ENCODE data around the gene COQ8A.

Gene COQ8A

DNA sequence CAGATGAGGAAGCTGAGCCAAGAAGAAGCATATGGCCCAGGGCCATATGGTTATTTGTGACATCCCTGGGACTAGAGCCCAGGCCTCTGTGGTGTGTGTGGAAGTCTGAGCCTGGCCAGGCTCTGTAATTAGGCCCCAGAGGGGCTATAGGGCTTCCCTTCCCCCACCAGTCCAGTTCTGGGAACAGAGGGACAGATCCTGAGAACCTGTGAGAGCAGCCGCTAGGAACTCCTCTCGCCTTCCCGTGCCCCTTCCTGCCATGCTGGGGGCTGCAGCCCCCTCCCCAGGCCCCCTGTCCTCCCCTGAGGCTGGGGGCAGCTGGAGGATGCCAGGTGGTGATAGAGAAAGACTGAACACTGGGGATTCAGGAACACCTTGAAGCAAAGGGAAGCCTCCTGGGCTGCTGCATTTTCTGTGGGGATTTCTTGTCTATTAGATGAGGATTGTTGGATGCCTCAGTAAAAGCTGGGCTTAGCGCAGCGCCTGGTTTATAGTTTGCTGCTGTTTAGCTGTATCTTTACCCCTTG is 33.3 kb downstream of the COQ8A start:
- FAIRE-seq (no peak), DNase-seq (ENCODE audit: insufficient read length, low spot score) (no peak)
- TF ChIP-seq, protein P1, sequence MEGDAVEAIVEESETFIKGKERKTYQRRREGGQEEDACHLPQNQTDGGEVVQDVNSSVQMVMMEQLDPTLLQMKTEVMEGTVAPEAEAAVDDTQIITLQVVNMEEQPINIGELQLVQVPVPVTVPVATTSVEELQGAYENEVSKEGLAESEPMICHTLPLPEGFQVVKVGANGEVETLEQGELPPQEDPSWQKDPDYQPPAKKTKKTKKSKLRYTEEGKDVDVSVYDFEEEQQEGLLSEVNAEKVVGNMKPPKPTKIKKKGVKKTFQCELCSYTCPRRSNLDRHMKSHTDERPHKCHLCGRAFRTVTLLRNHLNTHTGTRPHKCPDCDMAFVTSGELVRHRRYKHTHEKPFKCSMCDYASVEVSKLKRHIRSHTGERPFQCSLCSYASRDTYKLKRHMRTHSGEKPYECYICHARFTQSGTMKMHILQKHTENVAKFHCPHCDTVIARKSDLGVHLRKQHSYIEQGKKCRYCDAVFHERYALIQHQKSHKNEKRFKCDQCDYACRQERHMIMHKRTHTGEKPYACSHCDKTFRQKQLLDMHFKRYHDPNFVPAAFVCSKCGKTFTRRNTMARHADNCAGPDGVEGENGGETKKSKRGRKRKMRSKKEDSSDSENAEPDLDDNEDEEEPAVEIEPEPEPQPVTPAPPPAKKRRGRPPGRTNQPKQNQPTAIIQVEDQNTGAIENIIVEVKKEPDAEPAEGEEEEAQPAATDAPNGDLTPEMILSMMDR (IDR thresholded peaks at IDR 0.05; ENCODE audit: insufficient read depth, missing control alignments) = no peak

DNA sequence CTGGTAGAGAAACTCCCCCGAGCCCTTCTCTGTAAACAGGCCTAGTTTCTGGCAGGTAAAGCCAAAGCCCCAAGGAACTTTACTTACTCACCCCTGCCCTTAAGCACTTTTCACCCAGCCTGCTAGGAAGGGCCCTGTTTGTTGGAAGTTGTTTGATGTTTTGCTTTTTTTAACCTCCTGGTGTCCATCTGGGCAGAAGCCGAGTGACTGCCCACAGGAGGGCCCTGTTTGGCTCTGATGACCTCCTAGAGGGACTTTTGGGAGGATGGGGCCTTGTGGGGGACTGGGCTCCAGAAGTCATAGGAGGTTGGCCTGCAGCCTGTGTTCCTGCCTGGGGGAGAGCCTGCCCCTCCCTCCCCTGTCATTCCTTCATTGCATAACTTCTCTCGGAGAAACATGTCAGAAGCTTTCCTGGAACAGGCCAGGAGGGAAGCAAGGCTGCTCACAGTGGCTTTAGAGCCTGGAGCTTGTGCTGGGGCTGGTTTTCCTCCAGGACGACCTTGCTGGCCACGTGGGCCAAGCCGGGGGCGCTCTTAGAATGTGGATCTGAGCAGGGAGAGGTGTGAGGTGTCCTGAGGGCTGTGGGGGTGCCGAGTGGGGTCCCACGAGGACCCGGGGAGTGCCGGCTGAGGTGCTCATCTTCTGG is 33.9 kb downstream of the COQ8A start:
- DNase-seq (ENCODE audit: insufficient read length, low spot score) = no peak
- no peak for FAIRE-seq
- TF ChIP-seq, protein P1 (IDR thresholded peaks at IDR 0.05; ENCODE audit: insufficient read depth, missing control alignments) = no peak

DNA sequence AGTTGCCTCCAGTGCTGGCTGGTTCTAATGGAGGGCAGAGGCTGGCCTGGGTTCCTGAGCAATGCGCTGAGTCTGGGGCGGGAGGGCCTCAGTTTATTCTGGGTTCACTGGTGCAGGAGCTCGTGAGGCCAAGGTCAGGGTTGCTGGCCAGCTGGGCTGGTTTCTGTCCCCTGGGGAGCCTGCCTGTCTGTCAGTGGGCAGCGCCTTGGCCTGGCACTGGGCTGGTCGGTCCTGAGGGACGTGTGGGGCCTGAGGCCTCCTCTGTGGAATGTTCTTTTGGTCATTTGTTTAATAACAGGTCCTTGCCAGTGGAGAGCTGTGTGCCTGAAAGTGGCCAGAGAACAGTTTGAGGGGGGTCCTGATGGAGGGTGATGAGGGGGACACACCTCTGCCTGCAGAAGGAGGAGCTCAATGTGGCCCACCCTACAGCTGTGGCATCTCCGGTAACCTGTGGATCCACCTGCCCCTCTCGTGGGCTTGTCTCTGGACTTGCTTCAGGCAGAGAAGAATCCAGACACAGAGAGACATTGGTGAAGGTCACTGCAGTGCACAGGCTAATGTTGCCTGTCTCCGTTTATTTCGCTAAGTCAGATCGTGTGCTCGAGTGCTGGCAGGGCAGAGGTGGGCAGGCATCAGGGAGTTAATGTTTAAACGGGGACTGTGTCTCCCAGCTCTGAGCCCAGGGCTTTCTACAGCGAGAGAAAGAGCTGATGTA is 34.6 kb downstream of the COQ8A start:
- FAIRE-seq (no peak), DNase-seq (ENCODE audit: insufficient read length, low spot score) (no peak)
- TF ChIP-seq, protein P1 (IDR thresholded peaks at IDR 0.05; ENCODE audit: insufficient read depth, missing control alignments) = no peak

DNA sequence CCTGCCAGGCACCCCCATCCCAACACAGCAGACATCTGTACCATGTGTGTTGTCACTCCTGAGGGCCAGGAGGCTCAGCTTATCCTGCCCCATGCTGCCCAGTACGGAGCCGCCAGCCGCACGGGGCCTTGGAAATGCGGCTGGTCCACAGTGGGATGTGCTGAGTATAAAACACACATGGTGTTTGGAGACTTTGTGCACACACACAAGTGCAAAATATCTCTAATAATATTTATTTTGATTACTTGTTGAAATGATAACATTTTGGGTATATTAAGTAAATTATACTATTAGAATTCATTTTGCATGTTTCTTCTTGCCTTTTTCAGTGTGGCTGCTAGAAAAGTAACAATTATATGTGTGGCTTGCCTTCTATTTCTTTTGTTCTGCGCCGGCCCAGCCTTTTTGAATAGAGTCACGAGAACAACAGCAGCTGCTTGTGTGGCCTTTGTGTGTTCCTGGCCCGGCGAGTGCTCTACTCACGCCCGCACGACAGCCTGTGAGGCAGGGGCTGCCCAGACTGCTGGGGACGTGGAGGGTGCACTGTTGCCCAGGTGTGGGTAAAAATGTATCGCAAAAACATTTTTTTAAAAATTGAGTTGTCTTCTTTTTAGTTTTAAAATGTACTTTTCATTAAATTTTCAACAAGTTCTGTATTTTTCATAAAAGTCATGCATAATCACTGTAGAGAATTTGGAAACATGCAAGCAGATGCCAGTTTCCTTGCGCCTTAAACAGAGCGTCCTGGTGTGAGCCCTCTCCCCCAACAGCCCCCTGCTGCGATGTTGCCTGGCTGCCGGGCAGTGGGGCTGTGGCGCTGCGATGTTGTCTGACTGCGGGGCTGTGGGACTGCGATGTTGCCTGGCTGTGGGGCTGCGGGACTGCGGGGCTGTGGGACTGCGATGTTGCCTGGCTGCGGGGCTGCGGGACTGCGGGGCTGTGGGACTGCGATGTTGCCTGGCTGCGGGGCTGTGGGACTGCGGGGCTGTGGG is 35.5 kb downstream of the COQ8A start:
- DNase-seq (ENCODE audit: insufficient read length, low spot score) (no peak), FAIRE-seq (no peak)
- TF ChIP-seq, protein P1 (IDR thresholded peaks at IDR 0.05; ENCODE audit: insufficient read depth, missing control alignments) = no peak

DNA sequence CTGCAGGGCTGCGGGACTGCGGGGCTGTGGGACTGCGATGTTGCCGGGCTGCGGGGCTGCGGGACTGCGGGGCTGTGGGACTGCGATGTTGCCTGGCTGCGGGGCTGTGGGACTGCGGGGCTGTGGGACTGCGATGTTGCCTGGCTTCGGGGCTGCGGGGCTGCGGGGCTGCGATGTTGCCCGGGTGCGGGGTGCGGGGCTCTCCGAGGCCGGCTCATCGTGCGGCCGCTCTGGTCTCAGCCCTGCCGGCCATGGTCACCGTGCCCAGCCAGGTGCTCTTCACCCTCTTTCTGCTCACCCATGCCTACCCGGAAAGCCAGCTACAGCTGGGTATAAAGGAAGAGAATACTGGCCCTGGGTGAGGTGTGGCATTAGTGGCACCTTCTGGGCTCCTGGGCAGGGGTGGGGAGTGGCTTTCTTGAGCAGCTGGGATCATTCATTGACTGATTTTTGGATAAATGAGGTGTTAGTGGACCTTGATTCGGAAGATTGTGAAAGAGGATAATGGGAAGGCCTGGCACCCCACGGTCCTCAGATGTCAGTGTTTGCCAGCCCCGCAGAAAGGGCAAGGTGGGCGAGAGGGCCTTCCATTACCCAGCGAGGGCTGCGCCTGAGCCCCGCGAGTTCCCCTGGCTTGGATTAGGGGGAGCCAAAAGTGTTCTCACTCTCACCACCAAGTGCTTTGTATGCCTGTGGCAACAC is 36.3 kb downstream of the COQ8A start:
- DNase-seq (ENCODE audit: insufficient read length, low spot score) (no peak), FAIRE-seq (no peak)
- TF ChIP-seq, protein P1 (IDR thresholded peaks at IDR 0.05; ENCODE audit: insufficient read depth, missing control alignments) = no peak

DNA sequence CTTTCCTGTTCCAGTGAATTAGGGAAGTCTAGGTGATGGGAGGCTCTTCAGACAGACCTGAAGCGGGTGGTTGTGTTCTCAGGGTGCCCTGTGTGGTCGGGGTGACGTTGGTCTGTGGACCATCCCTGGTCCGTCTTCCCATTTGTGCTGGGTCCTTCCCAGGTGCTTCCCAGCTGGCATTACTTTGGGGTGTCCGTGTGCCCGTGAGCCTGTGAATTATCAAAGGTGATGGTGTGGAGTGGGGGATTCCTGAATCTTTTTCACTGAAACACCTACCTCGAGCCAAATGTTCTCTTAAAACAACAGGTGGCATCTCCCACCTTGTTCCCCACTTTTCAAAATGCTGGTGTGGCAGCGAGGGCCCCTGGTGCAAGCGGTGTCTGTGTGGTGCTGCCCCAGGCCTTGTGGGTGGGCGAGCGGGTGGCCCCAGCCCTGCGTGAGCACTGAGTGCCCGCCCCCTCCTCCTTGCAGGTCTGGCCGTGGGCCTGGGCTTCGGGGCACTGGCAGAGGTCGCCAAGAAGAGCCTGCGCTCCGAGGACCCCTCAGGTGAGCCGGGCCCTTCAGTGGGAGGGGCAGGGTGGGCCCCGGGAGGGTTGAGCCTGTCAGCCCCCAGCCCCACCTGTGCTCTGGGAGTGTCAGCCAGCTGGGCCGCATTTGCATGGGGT is 37.0 kb downstream of the COQ8A start:
- TF ChIP-seq, protein P1 (IDR thresholded peaks at IDR 0.05; ENCODE audit: insufficient read depth, missing control alignments) = no peak
- no peak for FAIRE-seq

More for the DNA sequence above, 37.0 kb downstream of the COQ8A start:
- no peak for DNase-seq (ENCODE audit: insufficient read length, low spot score)

All from D721Med (cell line).